ENCODE measurements around the gene ST7. TPM values are rescaled to one million over a fixed set of nuclear protein-coding genes. Genes with fewer than 3 reads are reported as not detected.

Gene ST7
- total RNA-seq, 2 experiments from 2014 or later = 6.7 to 7.4 TPM

DNA sequence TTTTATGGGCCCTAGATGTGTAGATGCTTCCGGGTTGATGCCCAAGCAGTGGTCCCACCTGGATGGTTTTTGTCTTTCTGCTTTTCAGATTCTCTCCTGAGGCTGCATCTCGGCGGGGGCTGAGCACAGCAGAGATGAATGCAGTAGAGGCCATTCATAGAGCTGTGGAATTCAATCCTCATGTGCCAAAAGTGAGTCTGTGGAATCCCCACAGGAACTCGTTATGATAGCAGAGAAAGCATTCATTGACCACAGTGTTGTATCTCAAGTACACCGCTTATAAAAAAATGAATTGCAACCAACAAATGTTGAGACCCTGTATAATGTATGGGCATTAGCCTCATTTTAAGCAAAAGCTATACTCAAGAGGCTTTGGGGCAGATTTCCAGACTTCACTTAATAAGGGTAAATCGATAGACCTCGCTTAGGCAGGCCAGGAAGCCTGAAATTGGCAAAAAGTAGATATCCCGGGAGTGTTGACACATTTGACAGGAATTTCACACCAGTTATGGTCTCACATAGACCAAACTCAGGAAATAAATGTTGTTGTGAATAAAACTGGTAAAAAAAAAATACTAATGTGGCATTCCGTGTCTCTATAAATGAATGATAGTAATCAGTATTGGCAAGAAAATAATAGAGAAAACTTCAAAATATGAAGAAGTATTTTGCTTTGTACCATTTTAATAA, 237.6 kb downstream of the ST7 start:
- no peak for DNase-seq
- no peaks in the 10 kb centered on the region for H3K9me3 Mint-ChIP-seq
- no peak overlapping the region for H3K27ac Mint-ChIP-seq
- POLR2A ChIA-PET = no interaction called here
- CTCF ChIA-PET = no interaction called here
- H3K4me3 Mint-ChIP-seq = no peak overlapping the region
- peaks cover 2% of the 10 kb centered on the region for H3K4me1 Mint-ChIP-seq
- H3K27me3 Mint-ChIP-seq = no peaks in the 10 kb centered on the region
- H3K36me3 Mint-ChIP-seq (ENCODE audit: low read depth) = peaks cover 3% of the 10 kb centered on the region

- Mint-ChIP-seq H3K9me3 (no peaks in the 10 kb centered on the region), H3K27me3 (no peaks in the 10 kb centered on the region), H3K4me1 (peaks cover 2% of the 10 kb centered on the region), H3K4me3 (no peak overlapping the region), H3K36me3 (ENCODE audit: low read depth) (peaks cover 3% of the 10 kb centered on the region), H3K27ac (no peak overlapping the region)
- ChIA-PET CTCF (no interaction called here), POLR2A (no interaction called here)
- DNase-seq = no peak
These were observed 238.8 kb downstream of the ST7 start for GRCh38 chr7:117192108-117192507.

GRCh38 chr7:117193564-117193963, 240.3 kb downstream of the ST7 start:
- Mint-ChIP-seq H3K9me3 (no peaks in the 10 kb centered on the region), H3K4me3 (no peak overlapping the region), H3K27me3 (no peaks in the 10 kb centered on the region), H3K36me3 (ENCODE audit: low read depth) (peaks cover 3% of the 10 kb centered on the region), H3K4me1 (no peaks in the 10 kb centered on the region), H3K27ac (no peak overlapping the region)
- ChIA-PET POLR2A (no interaction called here), CTCF (no interaction called here)
- DNase-seq = no peak

GRCh38 chr7:117194445-117194844, 241.1 kb downstream of the ST7 start:
- Mint-ChIP-seq H3K27me3 (no peaks in the 10 kb centered on the region), H3K9me3 (no peaks in the 10 kb centered on the region), H3K4me1 (no peaks in the 10 kb centered on the region), H3K27ac (no peak overlapping the region), H3K4me3 (no peak overlapping the region), H3K36me3 (ENCODE audit: low read depth) (peaks cover 3% of the 10 kb centered on the region)
- no peak for DNase-seq
- POLR2A ChIA-PET = no interaction called here
- CTCF ChIA-PET = no interaction called here

- DNase-seq = no peak
- Mint-ChIP-seq H3K9me3 (no peaks in the 10 kb centered on the region), H3K4me3 (no peak overlapping the region), H3K4me1 (no peaks in the 10 kb centered on the region), H3K27me3 (no peaks in the 10 kb centered on the region), H3K27ac (no peak overlapping the region), H3K36me3 (ENCODE audit: low read depth) (peaks cover 3% of the 10 kb centered on the region)
- CTCF ChIA-PET = no interaction called here
- POLR2A ChIA-PET = no interaction called here
These were observed 242.2 kb downstream of the ST7 start for GRCh38 chr7:117195361-117196029.

- POLR2A ChIA-PET = no interaction called here
- no peak for DNase-seq
- H3K27me3 Mint-ChIP-seq = no peaks in the 10 kb centered on the region
- no peak overlapping the region for H3K27ac Mint-ChIP-seq
- H3K4me1 Mint-ChIP-seq = no peaks in the 10 kb centered on the region
- no peaks in the 10 kb centered on the region for H3K9me3 Mint-ChIP-seq
- CTCF ChIA-PET = interaction anchor here (0.7 to 1.5 kb wide), 2 partner anchors 13 to 464 kb away, joined by 5 read pairs; no protein-coding TSS in a partner anchor
- no peak overlapping the region for H3K4me3 Mint-ChIP-seq
- H3K36me3 Mint-ChIP-seq (ENCODE audit: low read depth) = no peaks in the 10 kb centered on the region
These were observed 246.8 kb downstream of the ST7 start for GRCh38 chr7:117200132-117200531.

- DNase-seq = no peak
- H3K27me3 Mint-ChIP-seq = no peaks in the 10 kb centered on the region
- no peak overlapping the region for H3K4me3 Mint-ChIP-seq
- H3K36me3 Mint-ChIP-seq (ENCODE audit: low read depth) = no peaks in the 10 kb centered on the region
- ChIA-PET POLR2A (no interaction called here), CTCF (interaction anchor here (0.7 kb wide), 1 partner anchor 465 kb away, joined by 5 read pairs; no protein-coding TSS in a partner anchor)
- no peaks in the 10 kb centered on the region for H3K4me1 Mint-ChIP-seq
- no peak overlapping the region for H3K27ac Mint-ChIP-seq
- H3K9me3 Mint-ChIP-seq = no peaks in the 10 kb centered on the region
These were observed 247.6 kb downstream of the ST7 start for GRCh38 chr7:117200786-117201458.

DNA sequence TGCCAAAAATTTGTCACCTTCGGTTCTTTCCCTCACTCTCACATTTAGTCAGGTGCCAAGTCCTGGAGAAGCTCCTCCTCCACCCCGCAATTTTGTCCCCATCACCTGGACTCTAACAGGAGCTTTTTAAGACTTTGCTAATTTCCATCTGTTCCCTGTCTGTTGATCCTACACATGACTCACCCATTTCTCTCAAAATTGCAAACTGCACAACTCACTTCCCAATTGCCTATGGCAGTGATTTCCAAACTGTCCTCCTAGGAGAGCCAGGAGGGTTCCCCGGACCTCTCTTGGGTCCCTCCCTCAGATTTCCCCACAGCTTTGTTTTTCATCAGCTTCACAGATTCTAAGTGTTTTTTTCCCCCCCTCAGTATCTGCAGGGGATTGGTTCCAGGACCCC, 249.2 kb downstream of the ST7 start:
- no peak overlapping the region for H3K27ac Mint-ChIP-seq
- ChIA-PET POLR2A (no interaction called here), CTCF (interaction anchor here (1.1 to 3.0 kb wide), 2 partner anchors 11 to 75 kb away, joined by 3 to 10 read pairs; no protein-coding TSS in a partner anchor)
- no peaks in the 10 kb centered on the region for H3K9me3 Mint-ChIP-seq
- no peaks in the 10 kb centered on the region for H3K36me3 Mint-ChIP-seq (ENCODE audit: low read depth)
- no peaks in the 10 kb centered on the region for H3K27me3 Mint-ChIP-seq
- no peak for DNase-seq
- H3K4me1 Mint-ChIP-seq = no peaks in the 10 kb centered on the region
- no peak overlapping the region for H3K4me3 Mint-ChIP-seq

DNA sequence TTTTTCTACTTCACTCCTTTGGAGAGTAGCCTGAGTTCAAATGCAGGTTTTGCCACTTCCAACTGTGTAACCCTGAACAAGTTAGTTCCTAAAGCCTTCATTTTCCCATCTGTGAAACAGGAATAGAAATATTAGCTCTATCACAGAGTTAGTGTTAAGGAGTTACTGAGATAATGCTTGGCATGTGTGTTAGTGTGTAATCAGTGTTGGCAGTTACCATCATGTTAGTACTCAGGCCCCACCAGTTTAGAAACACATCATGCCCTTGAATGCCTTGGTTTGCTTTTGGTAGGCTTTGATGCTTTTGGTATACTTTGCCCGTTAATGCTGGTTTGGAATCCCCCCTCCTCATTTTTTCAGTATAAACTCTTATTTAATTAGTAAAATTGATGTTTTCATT, 249.9 kb downstream of the ST7 start:
- H3K9me3 Mint-ChIP-seq = no peaks in the 10 kb centered on the region
- no peaks in the 10 kb centered on the region for H3K4me1 Mint-ChIP-seq
- no peak for DNase-seq
- no peak overlapping the region for H3K27ac Mint-ChIP-seq
- no peaks in the 10 kb centered on the region for H3K36me3 Mint-ChIP-seq (ENCODE audit: low read depth)
- ChIA-PET CTCF (interaction anchor here (3.0 kb wide), 1 partner anchor 10 kb away, joined by 10 read pairs; no protein-coding TSS in a partner anchor), POLR2A (no interaction called here)
- H3K27me3 Mint-ChIP-seq = no peaks in the 10 kb centered on the region
- H3K4me3 Mint-ChIP-seq = no peak overlapping the region

DNA sequence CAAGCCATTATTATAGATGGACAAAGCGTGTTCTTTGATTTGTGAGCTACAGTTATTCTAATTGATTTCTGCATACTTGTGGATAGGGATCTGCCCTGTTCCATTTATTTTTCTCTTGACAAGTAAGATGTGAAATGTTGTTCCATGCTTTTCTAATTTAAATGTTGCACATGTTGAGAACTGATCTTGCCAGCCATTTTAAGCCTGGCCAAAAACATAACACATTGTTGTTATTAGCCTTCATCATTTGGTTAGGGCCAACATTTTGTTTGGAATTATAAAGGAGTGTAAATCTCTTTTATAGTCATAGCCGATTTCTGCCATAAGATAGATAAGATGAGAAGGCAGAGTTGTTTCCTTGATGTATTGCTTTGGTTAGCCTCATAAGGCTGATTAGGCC, 252.6 kb downstream of the ST7 start:
- H3K4me3 Mint-ChIP-seq = no peak overlapping the region
- no peaks in the 10 kb centered on the region for H3K9me3 Mint-ChIP-seq
- H3K36me3 Mint-ChIP-seq (ENCODE audit: low read depth) = no peaks in the 10 kb centered on the region
- ChIA-PET CTCF (no interaction called here), POLR2A (no interaction called here)
- no peak overlapping the region for H3K27ac Mint-ChIP-seq
- H3K4me1 Mint-ChIP-seq = no peaks in the 10 kb centered on the region
- H3K27me3 Mint-ChIP-seq = no peaks in the 10 kb centered on the region
- no peak for DNase-seq

- H3K4me3 Mint-ChIP-seq = no peak overlapping the region
- no peak overlapping the region for H3K27ac Mint-ChIP-seq
- CTCF ChIA-PET = no interaction called here
- no peaks in the 10 kb centered on the region for H3K9me3 Mint-ChIP-seq
- DNase-seq = no peak
- H3K27me3 Mint-ChIP-seq = no peaks in the 10 kb centered on the region
- H3K36me3 Mint-ChIP-seq (ENCODE audit: low read depth) = no peaks in the 10 kb centered on the region
- POLR2A ChIA-PET = no interaction called here
- H3K4me1 Mint-ChIP-seq = no peaks in the 10 kb centered on the region
These were observed 255.0 kb downstream of the ST7 start for GRCh38 chr7:117208257-117208656.

- no peak for DNase-seq
- no peaks in the 10 kb centered on the region for H3K9me3 Mint-ChIP-seq
- ChIA-PET CTCF (no interaction called here), POLR2A (no interaction called here)
- H3K27me3 Mint-ChIP-seq = no peaks in the 10 kb centered on the region
- no peaks in the 10 kb centered on the region for H3K4me1 Mint-ChIP-seq
- no peak overlapping the region for H3K27ac Mint-ChIP-seq
- no peaks in the 10 kb centered on the region for H3K36me3 Mint-ChIP-seq (ENCODE audit: low read depth)
- no peak overlapping the region for H3K4me3 Mint-ChIP-seq
These were observed 257.1 kb downstream of the ST7 start for GRCh38 chr7:117210397-117210796.

- Mint-ChIP-seq H3K9me3 (no peaks in the 10 kb centered on the region), H3K4me1 (no peaks in the 10 kb centered on the region), H3K27ac (no peak overlapping the region), H3K4me3 (no peak overlapping the region), H3K27me3 (no peaks in the 10 kb centered on the region), H3K36me3 (ENCODE audit: low read depth) (no peaks in the 10 kb centered on the region)
- POLR2A ChIA-PET = no interaction called here
- no peak for DNase-seq
- CTCF ChIA-PET = no interaction called here
These were observed 257.6 kb downstream of the ST7 start for GRCh38 chr7:117210908-117211307.

DNA sequence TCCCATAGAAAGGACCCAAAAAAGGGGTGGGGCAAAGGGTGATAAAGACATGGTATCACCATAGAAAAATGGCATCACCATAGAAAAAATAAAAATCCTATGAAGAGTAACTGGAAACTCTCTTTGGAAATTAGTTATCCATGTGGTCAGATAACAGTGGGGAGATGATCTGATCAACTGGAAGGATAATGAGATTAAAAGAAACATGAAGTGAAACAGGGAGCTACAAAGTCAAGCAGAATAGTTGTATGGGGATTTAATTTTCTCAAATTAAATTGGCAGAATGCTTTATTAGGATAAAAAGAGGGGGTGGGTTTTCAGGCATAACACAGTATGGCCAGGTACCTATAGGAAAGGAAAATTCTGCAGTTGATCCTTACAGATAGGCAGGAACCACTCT, 258.3 kb downstream of the ST7 start:
- Mint-ChIP-seq H3K9me3 (no peaks in the 10 kb centered on the region), H3K36me3 (ENCODE audit: low read depth) (no peaks in the 10 kb centered on the region), H3K27ac (no peak overlapping the region), H3K27me3 (no peaks in the 10 kb centered on the region), H3K4me1 (no peaks in the 10 kb centered on the region), H3K4me3 (no peak overlapping the region)
- ChIA-PET POLR2A (no interaction called here), CTCF (no interaction called here)
- DNase-seq = no peak

All from activated CD4-positive, alpha-beta memory T cell treated with anti-CD3 and anti-CD28 coated beads, Interleukin-2, amount 10 ng/mL, durations not matched to agents 7 days and 5 days (primary cell).